Prostate gland (tissue), 2 donors: ENCODE results near the gene GGPS1. TPM values are rescaled to one million over a fixed set of nuclear protein-coding genes. Genes with fewer than 3 reads are reported as not detected.
"Not testable (repeated sequence)": the region's sequence is repeated elsewhere in the genome, so short reads cannot be mapped to it uniquely, and the experiment has no call there.

Experiments used
- DNase-seq: peaks from one replicate; pipeline ENCODE4 v3.0.0-alpha.2; 2019; ENCODE audit warnings: low spot score
- H3K27ac ChIP-seq, 2 donors: fragments of 200-600 bp; sonication (generic); 2 replicates each; pipeline ENCODE4 v1.5.1; 2017 to 2019
- H3K27me3 ChIP-seq: fragments of 200-600 bp; sonication (generic); replicated peaks from 2 replicates; pipeline ENCODE4 v1.5.1; 2019; ENCODE audit not compliant: insufficient read depth
- H3K36me3 ChIP-seq, 2 donors: fragments of 200-600 bp; sonication (generic); 1 replicate in 1 of 2; 2 replicates in 1 of 2; pipeline versions ENCODE4 v1.5.1 to v1.8.1; 2017 to 2019
- H3K4me1 ChIP-seq: fragments of 200-600 bp; sonication (generic); replicated peaks from 2 replicates; pipeline ENCODE4 v1.5.1; 2019
- H3K4me3 ChIP-seq, 2 donors: fragments of 200-600 bp; sonication (generic); 2 replicates each; pipeline ENCODE4 v1.5.1; 2017 to 2019
- H3K9me3 ChIP-seq: fragments of 200-600 bp; sonication (generic); 2 replicates; pipeline ENCODE4 v1.5.1; 2017
- POLR2A ChIP-seq: fragments of 450-650 bp; IDR thresholded peaks from one replicate; pipeline ENCODE4 v1.6.1; 2016; ENCODE audit warnings: antibody characterized with exemption, mild to moderate bottlenecking
- POLR2AphosphoS5 ChIP-seq: sonication (generic); formaldehyde crosslinking; IDR thresholded peaks from one replicate; pipeline ENCODE4 v1.6.1; 2017; ENCODE audit warnings: antibody characterized with exemption
- WGBS: methylation state at CpG from one replicate; pipeline ENCODE4 v1.1.5; 2018; 5-methylcytosine and 5-hydroxymethylcytosine counted together
- intact Hi-C: fragments of 100-400 bp; cut with DNase I; formaldehyde crosslinking; loops from one replicate; pipeline ENCODE4 v1.14.2; 2022
- total RNA-seq, 2 donors: library from RNA; depleted of rRNA; stranded (reverse); fragments of >200 nt; gene quantifications; one replicate each; pipeline ENCODE4 v1.1.0, GENCODE V29; 2016
- TF ChIP-seq, protein P1 (sequence below), 4 experiments: fragments of 200-600 bp in 2 of 4; fragments of 450-650 bp in 2 of 4; sonication (generic) in 2 of 4; IDR thresholded peaks; 1 replicate in 3 of 4; 2 replicates in 1 of 4; pipeline ENCODE4 v1.5.1; 2016 to 2019; ENCODE audit warnings: antibody characterized with exemption in 4 of 4, mild to moderate bottlenecking in 2 of 4, moderate library complexity in 2 of 4

Gene GGPS1
- total RNA-seq, 2 donors from 2014 or later: 42.1 to 42.9 TPM

DNA sequence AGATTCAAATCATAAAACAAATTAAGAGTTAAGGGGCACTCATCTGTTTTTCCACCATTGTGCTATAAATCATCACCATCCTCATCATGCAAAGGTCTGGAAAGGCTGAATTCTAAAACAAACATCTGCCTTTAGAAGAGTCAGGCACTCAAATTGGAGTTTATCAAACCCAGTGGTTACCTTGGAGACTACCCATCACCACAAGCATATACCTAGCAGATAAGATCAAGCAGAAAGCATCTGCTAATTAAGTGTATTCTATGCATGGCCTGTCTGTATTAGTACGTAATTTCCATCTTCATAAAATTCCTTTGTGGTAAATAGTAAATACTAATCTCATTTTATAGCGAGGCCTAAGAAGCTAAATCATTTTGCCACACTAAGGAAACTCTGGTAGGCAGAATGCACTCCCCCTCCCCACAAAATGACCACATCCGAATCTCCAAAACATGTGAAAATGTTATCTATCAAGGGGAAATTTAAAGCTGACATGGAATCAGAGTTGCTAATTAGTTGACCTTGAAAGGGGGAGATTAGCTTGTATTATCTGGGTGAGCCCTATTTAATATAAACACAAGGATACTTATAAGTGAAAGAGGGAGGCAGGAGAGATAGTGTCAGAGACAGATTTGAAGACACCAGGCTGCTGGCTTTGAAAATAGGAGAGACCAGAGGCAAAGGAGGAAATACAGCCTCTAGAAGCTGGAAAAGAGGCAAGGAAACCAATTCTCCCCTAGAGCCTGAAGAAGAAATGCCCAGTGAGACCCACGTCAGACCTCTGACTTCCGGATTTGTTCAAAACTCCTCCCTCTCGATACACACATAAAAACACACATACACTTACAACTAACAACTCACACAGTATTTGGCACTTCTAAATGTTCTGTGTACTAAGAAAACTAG lies 23.6 kb upstream of the GGPS1 start:
- H3K4me3 ChIP-seq: no peak overlapping the region
- H3K27ac ChIP-seq: peak overlapping the region; percentile 9 to 20
- H3K4me1 ChIP-seq: peaks cover 2% of the 10 kb centered on the region
- H3K36me3 ChIP-seq: no peaks in the 10 kb centered on the region
- no peak for DNase-seq
- H3K27me3 ChIP-seq: no peaks in the 10 kb centered on the region
- WGBS: 34% methylated on average over 6 of the region's 6 CpGs
- no peak for TF ChIP-seq POLR2AphosphoS5
- TF ChIP-seq POLR2A: no peak
- TF ChIP-seq, protein P1, sequence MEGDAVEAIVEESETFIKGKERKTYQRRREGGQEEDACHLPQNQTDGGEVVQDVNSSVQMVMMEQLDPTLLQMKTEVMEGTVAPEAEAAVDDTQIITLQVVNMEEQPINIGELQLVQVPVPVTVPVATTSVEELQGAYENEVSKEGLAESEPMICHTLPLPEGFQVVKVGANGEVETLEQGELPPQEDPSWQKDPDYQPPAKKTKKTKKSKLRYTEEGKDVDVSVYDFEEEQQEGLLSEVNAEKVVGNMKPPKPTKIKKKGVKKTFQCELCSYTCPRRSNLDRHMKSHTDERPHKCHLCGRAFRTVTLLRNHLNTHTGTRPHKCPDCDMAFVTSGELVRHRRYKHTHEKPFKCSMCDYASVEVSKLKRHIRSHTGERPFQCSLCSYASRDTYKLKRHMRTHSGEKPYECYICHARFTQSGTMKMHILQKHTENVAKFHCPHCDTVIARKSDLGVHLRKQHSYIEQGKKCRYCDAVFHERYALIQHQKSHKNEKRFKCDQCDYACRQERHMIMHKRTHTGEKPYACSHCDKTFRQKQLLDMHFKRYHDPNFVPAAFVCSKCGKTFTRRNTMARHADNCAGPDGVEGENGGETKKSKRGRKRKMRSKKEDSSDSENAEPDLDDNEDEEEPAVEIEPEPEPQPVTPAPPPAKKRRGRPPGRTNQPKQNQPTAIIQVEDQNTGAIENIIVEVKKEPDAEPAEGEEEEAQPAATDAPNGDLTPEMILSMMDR (IDR thresholded peaks at IDR 0.05): no peak
- H3K9me3 ChIP-seq: no peaks in the 10 kb centered on the region
- intact Hi-C loops: no loop called here

- Histone ChIP-seq H3K36me3 (no peaks in the 10 kb centered on the region), H3K4me1 (no peaks in the 10 kb centered on the region), H3K27me3 (no peaks in the 10 kb centered on the region), H3K27ac (no peak overlapping the region), H3K9me3 (no peaks in the 10 kb centered on the region), H3K4me3 (no peak overlapping the region)
- DNase-seq: no peak
- 84% methylated on average over 7 of the region's 7 CpGs for WGBS
- intact Hi-C loops: no loop called here
- TF ChIP-seq POLR2A (no peak), POLR2AphosphoS5 (no peak)
- TF ChIP-seq, protein P1 (IDR thresholded peaks at IDR 0.05): no peak
Observed at GRCh38 chr1:235307158-235308124, 20.9 kb upstream of the GGPS1 start.

- H3K27ac ChIP-seq, DNase-seq, H3K4me3 ChIP-seq, H3K9me3 ChIP-seq, H3K36me3 ChIP-seq, H3K4me1 ChIP-seq, intact Hi-C loops, H3K27me3 ChIP-seq: not testable (repeated sequence)
- whole genome bisulfite sequencing: 94% methylated on average over 10 of the region's 32 CpGs
Observed at GRCh38 chr1:235309206-235309605, 19.2 kb upstream of the GGPS1 start.

DNA sequence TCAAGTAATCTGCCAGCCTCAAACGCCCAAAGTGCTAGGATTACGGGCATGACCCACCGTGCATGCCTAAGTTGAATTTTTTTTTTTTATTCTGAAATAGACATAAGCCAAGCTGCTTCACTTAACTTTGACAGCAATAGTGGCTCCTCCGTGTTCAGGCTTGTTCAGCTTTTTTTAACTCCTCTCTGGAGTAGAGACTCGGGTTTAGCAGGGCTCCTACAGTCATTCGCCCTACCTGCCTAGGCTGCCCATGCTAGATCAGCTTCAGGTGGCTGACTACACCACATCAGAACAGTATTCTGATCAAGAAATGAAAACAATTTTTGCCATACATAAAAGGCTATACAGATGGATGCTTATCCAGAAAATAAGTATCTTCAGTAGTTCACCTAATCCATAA lies 15.1 kb upstream of the GGPS1 start:
- 22% methylated on average over 6 of the region's 6 CpGs for WGBS
- Histone ChIP-seq H3K27ac (peak overlapping the region in 1 of 2 donors; percentile 26), H3K4me1 (peaks cover 3% of the 10 kb centered on the region), H3K9me3 (no peaks in the 10 kb centered on the region), H3K27me3 (no peaks in the 10 kb centered on the region), H3K4me3 (no peak overlapping the region), H3K36me3 (no peaks in the 10 kb centered on the region)
- intact Hi-C loops: no loop called here
- TF ChIP-seq POLR2AphosphoS5: no peak
- TF ChIP-seq, protein P1 (IDR thresholded peaks at IDR 0.05): no peak
- TF ChIP-seq POLR2A: no peak
- DNase-seq: no peak
